Psoas muscle (tissue), 8 donors: ENCODE measurements around the gene KDM3A. TPM values are rescaled to one million over a fixed set of nuclear protein-coding genes. Genes with fewer than 3 reads are reported as not detected.

ENCODE experiments used
- ATAC-seq, 4 donors: fragments of 200-7000 bp; cut with Tn5 transposase; one replicate each; pipeline ENCODE4 v1.9.1; 2020; ENCODE audit warnings: moderate library complexity in 3 of 4, mild to moderate bottlenecking in 2 of 4
- DNase-seq, 2 donors: peaks; one replicate each; pipeline ENCODE4 v3.0.0-alpha.2; 2020
- H3K27ac ChIP-seq: fragments of 200-600 bp; one replicate; pipeline ENCODE4 v1.8.0; 2022
- H3K27me3 ChIP-seq, 3 donors: fragments of 200-600 bp in 1 of 3; one replicate each; pipeline versions ENCODE4 v1.6.1 to v1.8.0; 2013 to 2022; ENCODE audit warnings: low read length in 2 of 3, mild to moderate bottlenecking in 2 of 3, moderate library complexity in 1 of 3; ENCODE audit not compliant: insufficient read depth in 3 of 3
- H3K36me3 ChIP-seq, 2 donors: fragments of 200-600 bp in 1 of 2; one replicate each; pipeline versions ENCODE4 v1.6.1 to v1.8.0; 2013 to 2022; ENCODE audit warnings: low read depth in 1 of 2, mild to moderate bottlenecking in 1 of 2, moderate library complexity in 1 of 2; ENCODE audit not compliant: insufficient read depth in 1 of 2
- H3K4me1 ChIP-seq: fragments of 200-600 bp; one replicate; pipeline ENCODE4 v1.8.0; 2022
- H3K4me3 ChIP-seq: fragments of 200-600 bp; one replicate; pipeline ENCODE4 v1.8.0; 2022; ENCODE audit warnings: mild to moderate bottlenecking
- H3K9me3 ChIP-seq: fragments of 200-600 bp; one replicate; pipeline ENCODE4 v1.8.0; 2022
- WGBS, 3 donors: extraction: QIAGEN DNeasy Blood & Tissue Kit; methylation state at CpG; one replicate each; pipeline versions ENCODE4 v1.1.6 to v1.1.7; 2013; 5-methylcytosine and 5-hydroxymethylcytosine counted together
- intact Hi-C, 2 donors: fragments of 100-400 bp; cut with DNase I; formaldehyde crosslinking; loops; one replicate each; pipeline versions ENCODE4 v1.11.0 to v1.14.2; 2022
- polyA plus RNA-seq, 3 donors: library from polyadenylated mRNA; stranded (reverse); fragments of 200-250 nt; gene quantifications; one replicate each; pipeline ENCODE4 v1.2.3, GENCODE V29; 2013
- total RNA-seq, 4 donors: library from RNA; stranded (reverse); fragmentation: NEBNext Ultra II Directional in 2 of 4; extraction: Animal tissue kit (Norgen Biotek cat#: 25700) in 2 of 4; gene quantifications; one replicate each; pipeline versions ENCODE4 v1.2.1 to v1.2.4, GENCODE V29; 2021 to 2023
- TF ChIP-seq, protein P1 (sequence below): fragments of 200-600 bp; IDR thresholded peaks from one replicate; pipeline ENCODE4 v1.8.0; 2022; ENCODE audit warnings: antibody characterized with exemption
- donor health status: healthy with polysubstance abuse.
- donor health status: DM: no; HTN: no; CAD: no; lungs with moderate emphysema.
- donor health status: Bipolar disorder and iron deficiency.
- donor health status: healthy.
- donor health status: DM: yes; HTN: yes; CAD: no.
- donor health status: DM: no; HTN: no; CAD: no.
- donor health status: DM: no; HTN: no; CAD: no.
- donor health status: DM: yes; HTN: yes; CAD: no.

KDM3A gene
- total and polyA plus RNA-seq, 7 donors, result 12.2 to 34.7 (median 23.5) TPM

DNA sequence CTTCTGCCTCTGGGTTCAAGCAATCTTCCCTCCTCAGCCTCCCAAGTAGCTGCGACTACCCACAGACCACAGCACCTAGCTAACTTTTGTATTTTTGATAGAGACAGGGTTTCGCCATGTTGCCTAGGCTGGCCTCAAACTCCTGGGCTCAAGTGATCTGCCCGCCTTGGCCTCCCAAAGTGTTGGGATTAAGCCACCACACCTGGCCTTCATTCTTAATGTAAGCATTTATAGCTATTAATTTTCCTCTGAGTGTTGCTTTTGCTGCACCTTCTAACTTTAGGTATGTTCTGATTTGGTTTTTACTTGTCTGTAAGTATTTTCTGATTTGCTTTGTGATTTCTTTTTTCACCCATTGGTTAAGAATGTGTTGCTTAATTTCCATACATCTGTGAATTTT, 92.4 kb downstream of the KDM3A start:
- DNase-seq (no peak), ATAC-seq (no peak)
- Histone ChIP-seq H3K4me3 (no peak overlapping the region), H3K27ac (no peak overlapping the region), H3K27me3 (no peaks in the 10 kb centered on the region), H3K4me1 (no peaks in the 10 kb centered on the region), H3K9me3 (no peaks in the 10 kb centered on the region), H3K36me3 (peaks cover 0 to 6% of the 10 kb centered on the region in 2 donors)
- intact Hi-C loops, result no loop called here
- WGBS, 3 donors, result 94 to 99% (median 98%) methylated on average over 3 of the region's 3 CpGs
- TF ChIP-seq, protein P1, sequence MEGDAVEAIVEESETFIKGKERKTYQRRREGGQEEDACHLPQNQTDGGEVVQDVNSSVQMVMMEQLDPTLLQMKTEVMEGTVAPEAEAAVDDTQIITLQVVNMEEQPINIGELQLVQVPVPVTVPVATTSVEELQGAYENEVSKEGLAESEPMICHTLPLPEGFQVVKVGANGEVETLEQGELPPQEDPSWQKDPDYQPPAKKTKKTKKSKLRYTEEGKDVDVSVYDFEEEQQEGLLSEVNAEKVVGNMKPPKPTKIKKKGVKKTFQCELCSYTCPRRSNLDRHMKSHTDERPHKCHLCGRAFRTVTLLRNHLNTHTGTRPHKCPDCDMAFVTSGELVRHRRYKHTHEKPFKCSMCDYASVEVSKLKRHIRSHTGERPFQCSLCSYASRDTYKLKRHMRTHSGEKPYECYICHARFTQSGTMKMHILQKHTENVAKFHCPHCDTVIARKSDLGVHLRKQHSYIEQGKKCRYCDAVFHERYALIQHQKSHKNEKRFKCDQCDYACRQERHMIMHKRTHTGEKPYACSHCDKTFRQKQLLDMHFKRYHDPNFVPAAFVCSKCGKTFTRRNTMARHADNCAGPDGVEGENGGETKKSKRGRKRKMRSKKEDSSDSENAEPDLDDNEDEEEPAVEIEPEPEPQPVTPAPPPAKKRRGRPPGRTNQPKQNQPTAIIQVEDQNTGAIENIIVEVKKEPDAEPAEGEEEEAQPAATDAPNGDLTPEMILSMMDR, result no peak

DNA sequence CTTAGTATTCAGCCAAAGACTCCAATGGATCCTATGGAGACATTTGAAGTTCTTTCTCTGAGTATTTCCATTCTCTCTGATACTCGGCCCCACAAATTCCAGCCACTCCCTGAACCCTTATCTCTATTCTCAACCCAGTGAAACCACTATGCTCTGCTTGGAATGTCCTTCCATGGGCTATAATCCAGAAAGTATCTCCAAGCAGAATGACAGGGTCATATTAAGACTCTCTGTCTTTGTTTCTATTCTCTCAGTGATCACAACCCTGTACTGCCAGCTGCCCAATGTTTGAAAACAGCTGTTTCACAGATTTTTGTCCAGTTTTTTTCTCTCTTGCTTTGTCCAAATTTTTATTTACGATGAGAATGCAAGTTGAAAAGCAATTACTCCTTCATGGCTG, 100.2 kb downstream of the KDM3A start:
- intact Hi-C loops, result no loop called here
- ATAC-seq (no peak), DNase-seq (no peak)
- TF ChIP-seq, protein P1, result no peak
- H3K27ac ChIP-seq, result no peak overlapping the region
- no peaks in the 10 kb centered on the region for H3K27me3 ChIP-seq
- H3K36me3 ChIP-seq, result peaks cover 0 to 5% of the 10 kb centered on the region in 2 donors
- WGBS, 3 donors, result 44 to 57% (median 46%) methylated on average over 2 of the region's 2 CpGs
- no peaks in the 10 kb centered on the region for H3K4me1 ChIP-seq
- H3K9me3 ChIP-seq, result no peaks in the 10 kb centered on the region
- H3K4me3 ChIP-seq, result no peak overlapping the region

Other genes with a start within 250 kb of the KDM3A start
- gene IMMT, start 245.9 kb upstream of the KDM3A start, total RNA-seq, result 100 to 1,000 TPM; 141 to 272 (median 167) TPM
- gene IMMT, start 245.9 kb upstream of the KDM3A start, polyA plus RNA-seq, result 100 to 1,000 TPM; 132 to 185 (median 148) TPM
- 10 to 100 TPM; 39.7 to 67.4 (median 47.9) TPM for gene MRPL35, start 241.9 kb upstream of the KDM3A start, total RNA-seq
- 10 to 100 TPM; 46.3 to 94.7 (median 65.8) TPM for gene MRPL35, start 241.9 kb upstream of the KDM3A start, polyA plus RNA-seq
- gene REEP1, start 103.7 kb upstream of the KDM3A start, total RNA-seq, result 10 to 100 TPM in 2 of 4 donors, 1 to 10 TPM in 2; 4.1 to 16.1 (median 9.7) TPM
- gene REEP1, start 103.7 kb upstream of the KDM3A start, polyA plus RNA-seq, result 1 to 10 TPM; 1.2 to 8.2 (median 4.8) TPM
- 100 to 1,000 TPM in 2 of 4 donors, 10 to 100 TPM in 2; 84.9 to 133 (median 102) TPM for gene CHMP3, start 122.1 kb downstream of the KDM3A start, total RNA-seq
- 10 to 100 TPM; 63.5 to 99.8 (median 76.8) TPM for gene CHMP3, start 122.1 kb downstream of the KDM3A start, polyA plus RNA-seq
- 10 to 100 TPM; 21.0 to 34.8 (median 25.2) TPM for gene RNF103, start 182.5 kb downstream of the KDM3A start, total RNA-seq
- gene RNF103, start 182.5 kb downstream of the KDM3A start, polyA plus RNA-seq, result 10 to 100 TPM in 2 of 3 donors, 1 to 10 TPM in 1; 6.9 to 45.9 (median 19.0) TPM